Measurements from ENCODE around the gene SLC22A23. TPM values are rescaled to one million over a fixed set of nuclear protein-coding genes. Genes with fewer than 3 reads are reported as not detected.

The SLC22A23 gene
- total RNA-seq, 1 donor from 2014 or later, result 18.7 TPM

DNA sequence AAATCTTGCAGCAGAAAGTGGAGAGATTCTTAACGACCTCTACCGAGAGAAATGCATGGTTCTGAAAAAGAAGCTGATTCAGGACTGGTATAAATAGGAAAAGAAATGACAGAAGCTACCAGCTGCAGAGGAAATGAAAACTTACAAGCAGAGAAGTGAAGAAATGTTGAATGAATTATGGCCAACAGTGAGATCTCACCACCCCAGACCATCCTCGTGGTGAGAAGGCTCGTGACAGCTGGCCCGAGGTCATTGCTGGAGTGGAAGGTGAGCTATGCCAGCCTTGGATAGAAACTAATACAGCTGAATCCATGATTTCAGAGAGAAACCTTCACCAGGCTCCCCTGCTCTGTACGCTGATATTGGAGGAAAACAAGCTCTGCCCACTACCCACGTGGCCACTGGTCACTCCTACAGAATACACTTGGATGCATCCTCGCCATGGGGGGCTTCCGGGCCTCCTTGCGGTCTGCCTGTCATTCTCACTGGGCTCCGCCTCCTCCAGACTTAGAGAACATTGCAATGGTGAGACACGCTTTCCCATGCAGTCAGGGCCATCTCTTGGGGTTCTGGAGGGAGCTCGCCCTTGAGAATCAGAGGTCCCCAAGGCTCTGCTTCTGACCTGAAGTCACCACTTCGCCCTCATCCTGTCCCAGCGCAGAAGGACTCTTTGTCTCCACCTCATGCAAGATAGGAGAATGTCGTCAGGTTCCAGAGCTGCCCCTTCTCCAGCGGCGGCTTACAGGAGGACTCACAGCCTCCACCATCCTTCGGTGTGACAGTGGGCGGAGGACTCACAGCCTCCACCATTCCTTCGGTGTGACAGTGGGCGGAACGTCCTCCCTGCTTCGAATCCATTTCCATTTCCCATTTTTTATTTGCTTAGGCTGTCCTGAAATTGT lies 218.8 kb downstream of the SLC22A23 start:
- H3K27me3 ChIP-seq (ENCODE audit: control insufficient read depth, insufficient read depth, low read length), result peaks cover 16% of the 10 kb centered on the region
- H3K36me3 ChIP-seq (ENCODE audit: control insufficient read depth, insufficient read depth, low read length), result no peaks in the 10 kb centered on the region
- FAIRE-seq (no peak), DNase-seq (ENCODE audit: low read depth) (no peak)
- no peak overlapping the region for H3K4me3 ChIP-seq (ENCODE audit: low read depth, low read length)
- TF ChIP-seq, protein P1, sequence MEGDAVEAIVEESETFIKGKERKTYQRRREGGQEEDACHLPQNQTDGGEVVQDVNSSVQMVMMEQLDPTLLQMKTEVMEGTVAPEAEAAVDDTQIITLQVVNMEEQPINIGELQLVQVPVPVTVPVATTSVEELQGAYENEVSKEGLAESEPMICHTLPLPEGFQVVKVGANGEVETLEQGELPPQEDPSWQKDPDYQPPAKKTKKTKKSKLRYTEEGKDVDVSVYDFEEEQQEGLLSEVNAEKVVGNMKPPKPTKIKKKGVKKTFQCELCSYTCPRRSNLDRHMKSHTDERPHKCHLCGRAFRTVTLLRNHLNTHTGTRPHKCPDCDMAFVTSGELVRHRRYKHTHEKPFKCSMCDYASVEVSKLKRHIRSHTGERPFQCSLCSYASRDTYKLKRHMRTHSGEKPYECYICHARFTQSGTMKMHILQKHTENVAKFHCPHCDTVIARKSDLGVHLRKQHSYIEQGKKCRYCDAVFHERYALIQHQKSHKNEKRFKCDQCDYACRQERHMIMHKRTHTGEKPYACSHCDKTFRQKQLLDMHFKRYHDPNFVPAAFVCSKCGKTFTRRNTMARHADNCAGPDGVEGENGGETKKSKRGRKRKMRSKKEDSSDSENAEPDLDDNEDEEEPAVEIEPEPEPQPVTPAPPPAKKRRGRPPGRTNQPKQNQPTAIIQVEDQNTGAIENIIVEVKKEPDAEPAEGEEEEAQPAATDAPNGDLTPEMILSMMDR (IDR thresholded peaks at IDR 0.05; ENCODE audit: insufficient read depth, low read length, severe bottlenecking), result no peak

DNA sequence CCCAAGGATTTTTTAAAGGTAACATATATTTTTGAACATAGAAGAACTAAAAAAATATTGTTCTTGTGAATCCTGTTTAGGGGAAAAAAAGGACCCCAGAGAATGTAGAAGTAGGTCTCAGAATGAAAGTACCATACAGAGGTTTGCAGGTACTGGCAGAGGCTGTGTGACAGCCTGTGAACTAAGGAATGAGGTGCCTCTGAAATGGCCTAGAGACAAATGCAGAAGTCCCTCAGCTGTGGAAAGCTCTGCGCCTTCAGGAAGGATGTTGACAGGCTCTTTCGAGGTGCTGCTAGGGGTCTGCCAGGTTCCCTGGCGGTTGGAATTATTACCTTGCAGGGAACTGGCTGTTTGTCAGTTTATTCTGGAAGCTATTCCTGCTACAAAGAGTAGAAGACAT lies 220.8 kb downstream of the SLC22A23 start:
- Histone ChIP-seq H3K4me3 (ENCODE audit: low read depth, low read length) (no peak overlapping the region), H3K36me3 (ENCODE audit: control insufficient read depth, insufficient read depth, low read length) (no peaks in the 10 kb centered on the region), H3K27me3 (ENCODE audit: control insufficient read depth, insufficient read depth, low read length) (peaks cover 31% of the 10 kb centered on the region)
- TF ChIP-seq, protein P1 (IDR thresholded peaks at IDR 0.05; ENCODE audit: insufficient read depth, low read length, severe bottlenecking), result no peak
- FAIRE-seq (no peak), DNase-seq (ENCODE audit: low read depth) (no peak)

DNA sequence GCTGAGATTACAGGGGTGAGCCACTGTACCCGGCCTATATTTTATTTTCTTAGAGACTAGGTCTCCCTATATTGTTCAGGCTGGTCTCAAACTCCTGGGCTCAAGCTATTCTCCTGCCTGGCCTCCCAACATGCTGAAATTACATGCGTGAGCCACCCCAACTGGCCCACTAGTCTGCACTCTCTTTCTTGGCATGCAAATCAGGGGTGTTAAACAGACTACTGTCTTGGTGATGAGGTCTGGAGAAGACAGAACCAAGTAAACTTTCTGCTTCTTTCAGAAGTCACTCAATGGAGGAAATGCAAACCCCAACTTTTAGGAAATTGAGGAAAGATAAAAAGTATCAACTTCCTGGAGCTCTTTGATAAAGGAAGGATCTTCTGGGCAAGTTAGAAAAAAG lies 221.4 kb downstream of the SLC22A23 start:
- DNase-seq (ENCODE audit: low read depth), result no peak
- no peak for FAIRE-seq
- no peak overlapping the region for H3K4me3 ChIP-seq (ENCODE audit: low read depth, low read length)
- H3K36me3 ChIP-seq (ENCODE audit: control insufficient read depth, insufficient read depth, low read length), result no peaks in the 10 kb centered on the region
- TF ChIP-seq, protein P1 (IDR thresholded peaks at IDR 0.05; ENCODE audit: insufficient read depth, low read length, severe bottlenecking), result no peak
- peaks cover 35% of the 10 kb centered on the region for H3K27me3 ChIP-seq (ENCODE audit: control insufficient read depth, insufficient read depth, low read length)

DNA sequence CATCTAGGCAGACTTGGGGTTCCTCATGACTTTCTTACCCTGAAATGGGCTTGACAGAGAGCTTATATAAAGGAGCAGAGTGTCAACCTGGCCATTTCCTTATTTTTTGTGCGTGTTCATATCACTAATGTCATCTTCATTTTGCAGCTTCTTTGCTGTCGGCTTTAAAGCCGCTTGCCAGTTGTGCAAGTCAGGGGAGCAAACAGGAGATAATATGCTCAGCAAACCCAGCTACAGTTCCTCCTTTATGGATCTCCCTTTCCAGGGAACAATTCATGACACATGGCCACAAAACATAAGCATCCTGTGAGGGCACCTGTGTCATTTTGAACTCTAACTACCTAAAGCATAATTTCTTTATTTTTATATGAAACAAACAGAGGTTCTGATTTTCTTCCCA lies 222.9 kb downstream of the SLC22A23 start:
- FAIRE-seq (no peak), DNase-seq (ENCODE audit: low read depth) (no peak)
- TF ChIP-seq, protein P1 (IDR thresholded peaks at IDR 0.05; ENCODE audit: insufficient read depth, low read length, severe bottlenecking), result no peak
- H3K27me3 ChIP-seq (ENCODE audit: control insufficient read depth, insufficient read depth, low read length), result peaks cover 46% of the 10 kb centered on the region
- no peaks in the 10 kb centered on the region for H3K36me3 ChIP-seq (ENCODE audit: control insufficient read depth, insufficient read depth, low read length)
- H3K4me3 ChIP-seq (ENCODE audit: low read depth, low read length), result no peak overlapping the region

DNA sequence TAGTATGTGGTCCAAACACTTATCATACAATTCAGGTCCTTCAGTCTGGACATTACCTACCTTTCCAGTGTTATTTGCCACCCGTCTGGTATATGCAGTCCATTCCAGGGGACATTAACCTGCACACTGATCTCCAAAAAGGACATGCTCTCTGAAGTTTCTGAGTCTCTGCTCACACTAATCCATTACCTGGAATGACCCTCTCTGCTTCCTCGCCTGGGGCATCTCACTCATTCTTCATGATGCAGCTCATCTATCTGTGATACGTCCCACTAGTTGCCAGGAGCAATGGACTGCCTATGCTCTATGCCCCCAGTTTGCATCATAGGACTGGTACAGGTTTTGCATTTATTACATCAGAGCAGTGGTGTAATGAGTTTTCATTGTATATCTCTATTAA lies 223.5 kb downstream of the SLC22A23 start:
- peaks cover 47% of the 10 kb centered on the region for H3K27me3 ChIP-seq (ENCODE audit: control insufficient read depth, insufficient read depth, low read length)
- no peaks in the 10 kb centered on the region for H3K36me3 ChIP-seq (ENCODE audit: control insufficient read depth, insufficient read depth, low read length)
- no peak for DNase-seq (ENCODE audit: low read depth)
- TF ChIP-seq, protein P1 (IDR thresholded peaks at IDR 0.05; ENCODE audit: insufficient read depth, low read length, severe bottlenecking), result no peak
- no peak overlapping the region for H3K4me3 ChIP-seq (ENCODE audit: low read depth, low read length)
- FAIRE-seq, result no peak

All from bronchial epithelial cell (primary cell).